Nephron progenitor cell (in vitro differentiated cells): ENCODE measurements around the gene C1orf198.

ENCODE experiments used
- DNase-seq: peaks from one replicate; pipeline ENCODE4 v3.0.0; 2021
- H3K27ac Mint-ChIP-seq: 2 replicates; pipeline ENCODE4 v1.8.0; 2021; ENCODE audit warnings: mild to moderate bottlenecking, moderate library complexity, mixed read lengths
- H3K27me3 Mint-ChIP-seq: 2 replicates; pipeline ENCODE4 v1.8.0; 2021; ENCODE audit warnings: mild to moderate bottlenecking, low read depth, mixed read lengths; ENCODE audit not compliant: poor library complexity
- H3K36me3 Mint-ChIP-seq: 2 replicates; pipeline ENCODE4 v1.8.0; 2021; ENCODE audit warnings: low read depth, mixed read lengths
- H3K4me1 Mint-ChIP-seq: 2 replicates; pipeline ENCODE4 v1.8.0; 2021; ENCODE audit warnings: mixed read lengths
- H3K4me3 Mint-ChIP-seq: 2 replicates; pipeline ENCODE4 v1.8.0; 2021; ENCODE audit warnings: mild to moderate bottlenecking, moderate library complexity, mixed read lengths
- H3K9me3 Mint-ChIP-seq: 2 replicates; pipeline ENCODE4 v1.8.0; 2021; ENCODE audit warnings: mild to moderate bottlenecking, moderate library complexity, mixed read lengths
- CTCF ChIP-seq: fragments of 200-600 bp; sonication (generic); IDR thresholded peaks from 2 replicates; pipeline ENCODE4 v1.5.0; 2021; ENCODE audit warnings: antibody characterized with exemption

The C1orf198 gene

DNA sequence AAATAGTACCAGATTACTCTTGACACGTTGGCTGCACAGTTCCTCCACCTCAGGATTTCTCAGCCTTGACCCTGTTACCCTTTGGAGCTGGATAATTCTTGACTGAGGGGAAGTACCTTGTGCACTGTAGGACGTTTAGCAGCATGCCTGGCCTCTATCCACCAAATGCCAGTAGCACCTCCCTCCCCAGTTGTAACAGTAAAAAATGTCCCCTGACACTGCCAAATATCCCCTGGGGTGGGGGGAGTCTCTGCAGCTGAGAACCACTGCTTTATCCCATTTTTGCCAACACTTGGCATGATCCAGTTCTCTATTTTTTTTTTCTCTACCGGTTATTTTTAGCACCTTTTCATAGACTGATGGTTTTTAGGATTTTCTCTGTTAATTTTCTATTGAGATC is 34.0 kb downstream of the C1orf198 start:
- Mint-ChIP-seq H3K4me1 (no peaks in the 10 kb centered on the region), H3K9me3 (peaks cover 27% of the 10 kb centered on the region), H3K27me3 (peaks cover 3% of the 10 kb centered on the region), H3K4me3 (no peak overlapping the region), H3K36me3 (peaks cover 36% of the 10 kb centered on the region), H3K27ac (no peak overlapping the region)
- TF ChIP-seq CTCF, result no peak
- DNase-seq, result no peak

- H3K27me3 Mint-ChIP-seq, result peaks cover 3% of the 10 kb centered on the region
- TF ChIP-seq CTCF, result no peak
- peaks cover 27% of the 10 kb centered on the region for H3K9me3 Mint-ChIP-seq
- H3K4me3 Mint-ChIP-seq, result no peak overlapping the region
- H3K4me1 Mint-ChIP-seq, result no peaks in the 10 kb centered on the region
- DNase-seq, result no peak
- H3K36me3 Mint-ChIP-seq, result peaks cover 29% of the 10 kb centered on the region
- H3K27ac Mint-ChIP-seq, result no peak overlapping the region
Observed at GRCh38 chr1:230833511-230833910, 34.8 kb downstream of the C1orf198 start.

- H3K4me3 Mint-ChIP-seq, result no peak overlapping the region
- peaks cover 18% of the 10 kb centered on the region for H3K36me3 Mint-ChIP-seq
- H3K27me3 Mint-ChIP-seq, result peaks cover 3% of the 10 kb centered on the region
- peaks cover 27% of the 10 kb centered on the region for H3K9me3 Mint-ChIP-seq
- DNase-seq, result no peak
- H3K27ac Mint-ChIP-seq, result no peak overlapping the region
- TF ChIP-seq CTCF, result no peak
- peaks cover 9% of the 10 kb centered on the region for H3K4me1 Mint-ChIP-seq
Observed at GRCh38 chr1:230832476-230832875, 35.8 kb downstream of the C1orf198 start.

- Mint-ChIP-seq H3K36me3 (peaks cover 16% of the 10 kb centered on the region), H3K27ac (no peak overlapping the region)
- DNase-seq, result no peak
Observed at GRCh38 chr1:230831771-230832170, 36.5 kb downstream of the C1orf198 start.

GRCh38 chr1:230828421-230828820 is 39.9 kb downstream of the C1orf198 start:
- H3K9me3 Mint-ChIP-seq, result peaks cover 23% of the 10 kb centered on the region
- no peak for DNase-seq
- H3K27ac Mint-ChIP-seq, result no peak overlapping the region
- H3K4me3 Mint-ChIP-seq, result no peak overlapping the region
- peaks cover 20% of the 10 kb centered on the region for H3K4me1 Mint-ChIP-seq
- TF ChIP-seq CTCF, result no peak
- H3K36me3 Mint-ChIP-seq, result peaks cover 16% of the 10 kb centered on the region
- H3K27me3 Mint-ChIP-seq, result peaks cover 12% of the 10 kb centered on the region

More at GRCh38 chr1:230831771-230832170, 36.5 kb downstream of the C1orf198 start:
- Mint-ChIP-seq H3K27me3 (peaks cover 3% of the 10 kb centered on the region), H3K9me3 (peaks cover 27% of the 10 kb centered on the region), H3K4me1 (peaks cover 12% of the 10 kb centered on the region), H3K4me3 (no peak overlapping the region)
- TF ChIP-seq CTCF, result no peak

GRCh38 chr1:230827801-230828200 is 40.5 kb downstream of the C1orf198 start:
- H3K36me3 Mint-ChIP-seq, result peaks cover 16% of the 10 kb centered on the region
- peaks cover 13% of the 10 kb centered on the region for H3K27me3 Mint-ChIP-seq
- no peak for DNase-seq
- H3K4me3 Mint-ChIP-seq, result no peak overlapping the region
- H3K4me1 Mint-ChIP-seq, result peaks cover 20% of the 10 kb centered on the region
- TF ChIP-seq CTCF, result no peak
- H3K27ac Mint-ChIP-seq, result peak overlapping the region; percentile 87
- H3K9me3 Mint-ChIP-seq, result peaks cover 20% of the 10 kb centered on the region
